Epithelial cell of alveolus of lung (primary cell): Measurements from ENCODE around the gene FUBP1. TPM values are rescaled to one million over a fixed set of nuclear protein-coding genes. Genes with fewer than 3 reads are reported as not detected.

ENCODE experiments used
- total RNA-seq: library from RNA; depleted of rRNA; stranded (reverse); fragments of >200 nt; gene quantifications from 2 replicates; pipeline ENCODE4 v1.2.1, GENCODE V29; 2015

Gene FUBP1
- total RNA-seq, result 71.5 and 126 TPM in 2 replicates

GRCh38 chr1:77978969-77979876, at the start of gene FUBP1:
Gene FUBP1, minus strand, starts transcription at chr1:77979072. Its CDS starts 68 bp downstream, at chr1:77979004.

DNA sequence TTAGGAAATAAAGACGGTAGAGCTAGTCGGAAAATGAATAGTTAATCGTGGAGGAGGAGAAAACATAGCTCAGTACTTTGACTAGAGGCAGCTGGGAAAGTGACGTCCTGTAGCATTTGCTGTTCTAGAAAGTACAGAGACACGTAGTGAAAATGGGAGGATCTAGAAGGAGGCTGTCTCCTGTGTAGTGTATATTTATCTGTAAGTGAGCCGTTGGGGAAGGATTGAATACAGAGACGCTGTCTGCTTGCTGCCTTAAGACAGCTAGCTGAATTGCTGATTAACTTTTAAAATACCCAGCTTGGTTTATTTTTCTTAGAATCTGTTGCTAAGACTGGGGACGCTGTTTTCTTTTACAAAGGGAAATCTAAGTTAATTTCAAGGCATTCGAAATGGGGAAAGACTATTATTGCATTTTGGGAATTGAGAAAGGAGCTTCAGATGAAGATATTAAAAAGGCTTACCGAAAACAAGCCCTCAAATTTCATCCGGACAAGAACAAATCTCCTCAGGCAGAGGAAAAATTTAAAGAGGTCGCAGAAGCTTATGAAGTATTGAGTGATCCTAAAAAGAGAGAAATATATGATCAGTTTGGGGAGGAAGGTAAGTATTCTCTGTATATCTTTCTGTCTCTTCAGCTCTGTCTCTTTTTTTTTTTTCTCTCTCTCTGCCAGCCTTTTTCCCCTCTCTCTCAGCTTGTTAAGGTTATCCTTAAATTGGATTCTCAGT, 26.0 kb upstream of the FUBP1 start, which contains the start of gene DNAJB4:
Gene DNAJB4 (plus strand): TSS at position 221 of the 729 bp plus-strand sequence. CDS start 172 bp downstream, at position 393.

Other genes starting within 250 kb of the FUBP1 start
- gene USP33, start 219.2 kb downstream of the FUBP1 start, total RNA-seq, result 41.6 and 48.2 TPM in 2 replicates
- 8.1 and 11.0 TPM in 2 replicates for gene MIGA1, start 199.4 kb downstream of the FUBP1 start, total RNA-seq
- gene NEXN, start 90.4 kb downstream of the FUBP1 start, total RNA-seq, result 9.1 and 10.9 TPM in 2 replicates
- 33.9 and 38.3 TPM in 2 replicates for gene DNAJB4, start 25.9 kb upstream of the FUBP1 start, total RNA-seq
- 0.08 and 0.52 TPM in 2 replicates for gene GIPC2, start 66.9 kb upstream of the FUBP1 start, total RNA-seq